ENCODE data around the gene RUSC1. TPM values are rescaled to one million over a fixed set of nuclear protein-coding genes. Genes with fewer than 3 reads are reported as not detected.

RUSC1 gene
- total RNA-seq, 1 donor from 2014 or later = 53.2 TPM

DNA sequence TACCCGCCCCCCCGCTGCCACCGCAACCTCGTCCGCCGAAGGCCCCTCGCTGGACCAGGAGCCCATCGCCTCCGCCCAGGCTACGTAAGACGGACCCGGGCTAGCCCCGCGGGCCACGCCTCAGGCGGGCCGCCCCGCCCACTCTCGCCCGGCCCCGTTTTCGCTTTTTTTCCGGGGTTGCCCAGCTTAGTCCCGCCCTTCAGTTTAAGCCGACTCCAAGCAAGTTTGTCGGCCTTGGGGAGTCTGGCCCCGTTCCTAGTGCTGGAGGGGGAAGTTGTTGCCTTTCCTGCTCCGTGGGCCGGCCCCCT is 3.0 kb downstream of the RUSC1 start:
- peak; percentile 44 for DNase-seq (ENCODE audit: low read depth)
- TF ChIP-seq, protein P1, sequence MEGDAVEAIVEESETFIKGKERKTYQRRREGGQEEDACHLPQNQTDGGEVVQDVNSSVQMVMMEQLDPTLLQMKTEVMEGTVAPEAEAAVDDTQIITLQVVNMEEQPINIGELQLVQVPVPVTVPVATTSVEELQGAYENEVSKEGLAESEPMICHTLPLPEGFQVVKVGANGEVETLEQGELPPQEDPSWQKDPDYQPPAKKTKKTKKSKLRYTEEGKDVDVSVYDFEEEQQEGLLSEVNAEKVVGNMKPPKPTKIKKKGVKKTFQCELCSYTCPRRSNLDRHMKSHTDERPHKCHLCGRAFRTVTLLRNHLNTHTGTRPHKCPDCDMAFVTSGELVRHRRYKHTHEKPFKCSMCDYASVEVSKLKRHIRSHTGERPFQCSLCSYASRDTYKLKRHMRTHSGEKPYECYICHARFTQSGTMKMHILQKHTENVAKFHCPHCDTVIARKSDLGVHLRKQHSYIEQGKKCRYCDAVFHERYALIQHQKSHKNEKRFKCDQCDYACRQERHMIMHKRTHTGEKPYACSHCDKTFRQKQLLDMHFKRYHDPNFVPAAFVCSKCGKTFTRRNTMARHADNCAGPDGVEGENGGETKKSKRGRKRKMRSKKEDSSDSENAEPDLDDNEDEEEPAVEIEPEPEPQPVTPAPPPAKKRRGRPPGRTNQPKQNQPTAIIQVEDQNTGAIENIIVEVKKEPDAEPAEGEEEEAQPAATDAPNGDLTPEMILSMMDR (conservative IDR thresholded peaks at IDR 0.05; ENCODE audit: low read depth, low read length) = no peak
- H3K4me3 ChIP-seq (ENCODE audit: low read depth, low read length) = peak overlapping the region; percentile 98

DNA sequence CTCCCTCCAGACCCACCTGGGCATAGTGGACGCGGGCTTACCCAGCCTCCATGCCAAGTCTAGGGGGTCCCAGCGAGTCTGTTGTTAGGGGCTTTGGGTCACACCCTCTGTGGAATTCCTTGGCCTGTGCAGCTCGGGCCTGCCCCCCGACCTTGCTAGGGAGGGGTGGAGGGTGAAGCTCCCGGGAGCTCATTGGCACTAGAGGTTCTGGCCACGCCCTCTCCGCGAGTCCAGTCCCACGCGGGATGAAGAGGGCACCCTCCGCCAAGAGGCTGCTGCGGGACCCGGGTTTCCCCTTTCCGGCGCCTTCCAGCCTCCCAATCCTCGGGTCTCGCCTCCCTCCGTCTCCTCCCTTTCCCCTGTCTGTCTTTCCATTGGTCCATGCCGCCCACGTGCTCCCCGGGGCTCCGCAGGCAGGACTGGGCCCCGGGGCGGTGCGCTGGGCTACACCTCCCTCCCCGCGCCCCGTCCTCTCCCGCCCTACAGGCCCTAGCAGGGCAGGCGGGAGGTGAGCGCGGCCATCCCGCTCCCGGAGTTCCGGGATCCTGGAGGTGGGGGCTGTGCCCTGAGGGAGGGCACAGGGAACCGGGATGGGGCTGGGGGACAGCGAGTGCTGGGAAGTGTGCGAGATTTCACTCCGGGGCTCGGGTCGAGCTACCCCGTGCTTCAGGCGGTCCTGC is 3.5 kb downstream of the RUSC1 start:
- TF ChIP-seq, protein P1 (conservative IDR thresholded peaks at IDR 0.05; ENCODE audit: low read depth, low read length) = no peak
- DNase-seq (ENCODE audit: low read depth) = peak; percentile 50
- H3K4me3 ChIP-seq (ENCODE audit: low read depth, low read length) = peak overlapping the region; percentile 98

DNA sequence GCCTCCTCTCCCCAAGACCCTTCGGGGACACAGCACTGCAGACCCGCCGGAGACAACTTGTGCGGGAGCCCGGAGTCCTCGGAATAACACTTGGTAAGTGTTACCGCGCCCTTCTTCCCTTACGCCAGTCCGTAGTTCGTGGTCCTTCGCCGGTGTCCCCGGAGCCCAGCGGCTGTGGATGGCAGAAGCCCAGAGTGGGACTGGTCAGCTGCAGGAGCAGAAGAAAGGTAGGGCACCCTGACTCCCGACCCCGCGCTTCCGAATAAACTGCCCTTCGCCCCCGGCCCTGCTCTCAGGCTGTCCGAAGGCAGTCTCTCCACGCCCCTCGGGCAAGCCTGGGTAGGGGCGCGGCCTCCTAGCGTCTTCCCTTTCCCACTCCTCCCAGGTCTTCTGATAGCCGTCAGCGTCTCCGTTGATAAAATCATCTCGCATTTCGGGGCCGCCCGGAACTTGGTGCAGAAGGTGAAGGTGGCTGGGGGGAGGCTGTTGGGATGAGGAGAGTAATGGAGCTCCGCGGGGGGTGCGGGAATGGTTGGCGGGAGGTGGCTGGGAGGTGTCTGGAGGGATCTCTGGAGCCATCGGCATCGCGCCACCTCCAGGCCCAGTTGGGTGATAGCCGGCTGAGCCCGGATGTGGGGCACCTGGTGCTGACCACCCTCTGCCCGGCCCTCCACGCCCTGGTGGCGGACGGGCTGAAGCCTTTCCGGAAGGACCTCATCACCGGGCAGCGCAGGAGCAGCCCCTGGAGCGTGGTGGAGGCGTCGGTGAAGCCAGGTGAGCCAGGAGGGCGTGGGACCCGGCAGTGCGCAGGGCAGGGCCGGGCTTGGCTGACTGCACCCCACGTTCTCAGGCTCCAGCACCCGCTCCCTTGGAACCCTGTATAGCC is 4.3 kb downstream of the RUSC1 start:
- H3K4me3 ChIP-seq (ENCODE audit: low read depth, low read length) = peak overlapping the region; percentile 98
- no peak for DNase-seq (ENCODE audit: low read depth)
- TF ChIP-seq, protein P1 (conservative IDR thresholded peaks at IDR 0.05; ENCODE audit: low read depth, low read length) = peak; percentile 53

- peak overlapping the region; percentile 98 for H3K4me3 ChIP-seq (ENCODE audit: low read depth, low read length)
- TF ChIP-seq, protein P1 (conservative IDR thresholded peaks at IDR 0.05; ENCODE audit: low read depth, low read length) = no peak
- DNase-seq (ENCODE audit: low read depth) = no peak
These were observed 4.9 kb downstream of the RUSC1 start for GRCh38 chr1:155325603-155325893.

GRCh38 chr1:155326020-155326526 is 5.4 kb downstream of the RUSC1 start:
- H3K4me3 ChIP-seq (ENCODE audit: low read depth, low read length) = peak overlapping the region; percentile 98
- no peak for DNase-seq (ENCODE audit: low read depth)
- TF ChIP-seq, protein P1 (conservative IDR thresholded peaks at IDR 0.05; ENCODE audit: low read depth, low read length) = no peak

DNA sequence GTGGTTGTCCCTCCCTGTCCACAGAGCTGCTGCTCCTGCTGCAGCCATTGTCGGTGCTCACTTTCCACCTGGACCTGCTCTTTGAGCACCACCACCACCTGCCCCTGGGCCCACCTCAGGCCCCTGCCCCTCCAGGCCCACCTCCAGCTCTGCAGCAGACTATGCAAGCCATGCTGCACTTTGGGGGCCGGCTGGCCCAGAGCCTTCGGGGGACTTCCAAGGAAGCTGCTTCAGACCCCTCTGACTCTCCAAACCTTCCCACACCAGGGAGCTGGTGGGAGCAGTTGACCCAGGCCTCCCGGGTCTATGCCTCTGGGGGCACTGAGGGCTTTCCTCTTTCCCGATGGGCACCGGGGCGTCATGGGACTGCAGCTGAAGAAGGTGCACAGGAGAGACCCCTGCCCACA is 5.9 kb downstream of the RUSC1 start:
- no peak overlapping the region for H3K4me3 ChIP-seq (ENCODE audit: low read depth, low read length)
- no peak for DNase-seq (ENCODE audit: low read depth)
- TF ChIP-seq, protein P1 (conservative IDR thresholded peaks at IDR 0.05; ENCODE audit: low read depth, low read length) = no peak

All from epithelial cell of proximal tubule (primary cell).